Measurements from ENCODE around the gene HIP1R. TPM values are rescaled to one million over a fixed set of nuclear protein-coding genes. Genes with fewer than 3 reads are reported as not detected.
"Not testable (repeated sequence)": the region's sequence is repeated elsewhere in the genome, so short reads cannot be mapped to it uniquely, and the experiment has no call there.

Gene HIP1R
- total and polyA plus RNA-seq, 2 experiments from 2014 or later: 8.0 to 22.1 TPM

GRCh38 chr12:122803937-122804336, 31.3 kb upstream of the HIP1R start:
- Histone ChIP-seq H4K20me1 (replicated peaks; ENCODE audit: insufficient read depth) (no peaks in the 10 kb centered on the region), H3K4me3 (no peak overlapping the region), H3K79me2 (replicated peaks; ENCODE audit: insufficient read depth) (no peaks in the 10 kb centered on the region), H3K9me2 (ENCODE audit: insufficient read depth) (no peaks in the 10 kb centered on the region), H3K4me1 (ENCODE audit: insufficient read depth) (no peaks in the 10 kb centered on the region), H3K4me2 (no peak overlapping the region), H3K27me3 (ENCODE audit: insufficient read depth) (no peaks in the 10 kb centered on the region), H3F3A (replicated peaks; ENCODE audit: low read depth) (no peaks in the 10 kb centered on the region), H3K27ac (ENCODE audit: low read depth) (no peak overlapping the region), H3K36me3 (ENCODE audit: insufficient read depth) (no peaks in the 10 kb centered on the region), H2AFZ (no peak overlapping the region)
- ATAC-seq: no peak
- TF ChIP-seq POLR2AphosphoS5 (IDR thresholded peaks at IDR 0.05; ENCODE audit: low read depth) (no peak), ETS1 (IDR thresholded peaks at IDR 0.05) (no peak), REST (IDR thresholded peaks at IDR 0.05; ENCODE audit: unreplicated experiment) (no peak), ZNF114 (CRISPR knock-in tag; IDR thresholded peaks at IDR 0.05) (no peak), STAT1 (IDR thresholded peaks at IDR 0.05; ENCODE audit: unreplicated experiment) (no peak), CTCF (conservative IDR thresholded peaks at IDR 0.05; ENCODE audit: low read depth in 2 of 2) (no peak), EZH2 (IDR thresholded peaks at IDR 0.05; ENCODE audit: low read depth, unreplicated experiment) (no peak), CREB1 (CRISPR knock-in tag; IDR thresholded peaks at IDR 0.05; ENCODE audit: low read depth) (no peak), ZNF331 (CRISPR knock-in tag; IDR thresholded peaks at IDR 0.05; ENCODE audit: low read depth) (no peak)
- no peak for DNase-seq (ENCODE audit: low spot score)
- no peak overlapping the region for H3K27ac Mint-ChIP-seq
- H3K4me3 Mint-ChIP-seq: no peak overlapping the region
- no peaks in the 10 kb centered on the region for H3K4me1 Mint-ChIP-seq
- H3K27me3 Mint-ChIP-seq (ENCODE audit: insufficient read depth, low read depth, poor library complexity): peaks cover 1% of the 10 kb centered on the region
- no peaks in the 10 kb centered on the region for H3K9me3 Mint-ChIP-seq
- no peaks in the 10 kb centered on the region for H3K36me3 Mint-ChIP-seq (ENCODE audit: low read depth)

GRCh38 chr12:122804957-122805356, 30.3 kb upstream of the HIP1R start:
- H3K36me3 Mint-ChIP-seq (ENCODE audit: low read depth); H3K9me2 ChIP-seq (ENCODE audit: insufficient read depth); H3K4me3 Mint-ChIP-seq; H3K36me3 ChIP-seq (ENCODE audit: insufficient read depth); H3K4me1 Mint-ChIP-seq; H3K79me2 ChIP-seq (replicated peaks; ENCODE audit: insufficient read depth); H3K27ac ChIP-seq (ENCODE audit: low read depth); H3K4me3 ChIP-seq; H3K27me3 ChIP-seq (ENCODE audit: insufficient read depth); H3K27ac Mint-ChIP-seq; H3F3A ChIP-seq (replicated peaks; ENCODE audit: low read depth); H4K20me1 ChIP-seq (replicated peaks; ENCODE audit: insufficient read depth); DNase-seq (ENCODE audit: low spot score); H3K27me3 Mint-ChIP-seq (ENCODE audit: insufficient read depth, low read depth, poor library complexity); H3K4me1 ChIP-seq (ENCODE audit: insufficient read depth); H2AFZ ChIP-seq; H3K4me2 ChIP-seq; H3K9me3 Mint-ChIP-seq; ATAC-seq: not testable (repeated sequence)

Measured in GM23338 (cell line).